A549 (cell line): ENCODE data around the gene GUCA1A.

ENCODE experiments used
- BHLHE40 ChIP-seq: IDR thresholded peaks from 2 replicates; pipeline ENCODE4 v1.6.1; 2012; ENCODE audit warnings: low read depth, low read length, inconsistent platforms
- KDM1A ChIP-seq: fragments of 200-600 bp; sonication (generic); IDR thresholded peaks from 2 replicates; pipeline ENCODE4 v1.6.1; 2016; ENCODE audit warnings: low read depth, mild to moderate bottlenecking
- TF ChIP-seq, protein P1 (sequence below): fragments of 150-350 bp; IDR thresholded peaks from 2 replicates; pipeline ENCODE4 v1.6.1; 2014; ENCODE audit warnings: low read depth, mild to moderate bottlenecking, low read length

DNA sequence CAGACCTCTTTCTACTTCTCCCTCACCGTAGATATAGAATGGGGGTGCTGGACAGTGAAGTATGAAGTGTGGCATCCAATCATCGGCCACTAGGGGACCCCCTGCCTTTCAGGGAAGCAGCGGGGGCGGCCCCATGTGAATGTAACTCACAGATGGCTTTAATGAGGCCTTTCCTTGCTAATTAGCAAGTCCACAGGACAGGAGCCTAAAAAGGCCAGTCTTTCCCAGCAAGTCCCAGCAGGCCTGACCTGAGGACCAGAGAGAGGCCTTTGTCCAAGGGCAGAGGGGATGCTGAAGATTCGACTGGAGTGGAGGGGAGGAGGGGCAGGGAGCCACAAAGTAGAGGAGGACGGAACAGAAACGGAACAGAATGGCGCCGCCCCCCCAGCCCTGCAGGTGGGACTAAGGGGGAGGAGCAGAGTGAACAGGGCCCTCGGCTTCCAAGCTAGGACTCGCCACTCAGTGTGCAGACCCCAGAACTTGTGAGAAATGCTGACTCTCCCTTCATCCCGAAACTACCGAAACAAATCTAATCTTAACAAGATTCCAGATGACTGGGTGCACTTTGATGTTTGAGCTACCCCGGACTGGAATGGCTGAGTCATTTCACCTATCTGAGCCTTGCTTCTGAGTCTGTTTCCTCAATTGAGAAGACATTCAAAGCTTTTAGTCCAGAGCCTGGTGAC, 36.5 kb upstream of the GUCA1A start:
- TF ChIP-seq BHLHE40 (no peak), KDM1A (no peak)
- TF ChIP-seq, protein P1, sequence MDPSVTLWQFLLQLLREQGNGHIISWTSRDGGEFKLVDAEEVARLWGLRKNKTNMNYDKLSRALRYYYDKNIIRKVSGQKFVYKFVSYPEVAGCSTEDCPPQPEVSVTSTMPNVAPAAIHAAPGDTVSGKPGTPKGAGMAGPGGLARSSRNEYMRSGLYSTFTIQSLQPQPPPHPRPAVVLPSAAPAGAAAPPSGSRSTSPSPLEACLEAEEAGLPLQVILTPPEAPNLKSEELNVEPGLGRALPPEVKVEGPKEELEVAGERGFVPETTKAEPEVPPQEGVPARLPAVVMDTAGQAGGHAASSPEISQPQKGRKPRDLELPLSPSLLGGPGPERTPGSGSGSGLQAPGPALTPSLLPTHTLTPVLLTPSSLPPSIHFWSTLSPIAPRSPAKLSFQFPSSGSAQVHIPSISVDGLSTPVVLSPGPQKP, result no peak
